HG03280 (cell line): Measurements from ENCODE around the gene TREML4.
"Not testable (repeated sequence)": the region's sequence is repeated elsewhere in the genome, so short reads cannot be mapped to it uniquely, and the experiment has no call there.

ENCODE experiments used
- ATAC-seq: cut with Tn5 transposase; IDR thresholded peaks from one replicate; pipeline ENCODE4 v1.9.1; 2021; ENCODE audit warnings: mild to moderate bottlenecking, moderate library complexity; ENCODE audit not compliant: unreplicated experiment

TREML4 gene

GRCh38 chr6:41201764-41202173, 26.4 kb upstream of the TREML4 start:
- no peak for ATAC-seq

GRCh38 chr6:41204156-41204555, 24.0 kb upstream of the TREML4 start:
- ATAC-seq = no peak

- ATAC-seq = no peak
These were observed 19.6 kb upstream of the TREML4 start for GRCh38 chr6:41208439-41209106.

GRCh38 chr6:41209547-41210320, 18.4 kb upstream of the TREML4 start:
- ATAC-seq = no peak

GRCh38 chr6:41214559-41215238, 13.4 kb upstream of the TREML4 start:
- no peak for ATAC-seq

- ATAC-seq = no peak
These were observed 12.4 kb upstream of the TREML4 start for GRCh38 chr6:41215777-41216176.

GRCh38 chr6:41216616-41217015, 11.5 kb upstream of the TREML4 start:
- ATAC-seq = no peak

GRCh38 chr6:41222045-41222444, 6.1 kb upstream of the TREML4 start:
- ATAC-seq = no peak

GRCh38 chr6:41222513-41222912, 5.6 kb upstream of the TREML4 start:
- ATAC-seq = no peak

GRCh38 chr6:41224800-41225199, 3.3 kb upstream of the TREML4 start:
- no peak for ATAC-seq

- no peak for ATAC-seq
These were observed 1.4 kb upstream of the TREML4 start for GRCh38 chr6:41226752-41227151.

GRCh38 chr6:41228616-41229015, 467 bp downstream of the TREML4 start:
- ATAC-seq = no peak

- no peak for ATAC-seq
These were observed 1.6 kb downstream of the TREML4 start for GRCh38 chr6:41229721-41230120.

GRCh38 chr6:41231246-41231645, 3.1 kb downstream of the TREML4 start:
- no peak for ATAC-seq

GRCh38 chr6:41232667-41233066, 4.5 kb downstream of the TREML4 start:
- no peak for ATAC-seq

- ATAC-seq = no peak
These were observed 8.1 kb downstream of the TREML4 start for GRCh38 chr6:41236276-41236675.

- no peak for ATAC-seq
These were observed 9.0 kb downstream of the TREML4 start for GRCh38 chr6:41237128-41237527.

GRCh38 chr6:41239467-41240159, 11.5 kb downstream of the TREML4 start:
- no peak for ATAC-seq

- not testable (repeated sequence) for ATAC-seq
These were observed 18.4 kb downstream of the TREML4 start for GRCh38 chr6:41246529-41246928.

- no peak for ATAC-seq
These were observed 19.2 kb downstream of the TREML4 start for GRCh38 chr6:41247288-41247865.
